ENCODE measurements around the gene NTN1.

NTN1 gene

GRCh38 chr17:9200699-9201359 is 179.5 kb downstream of the NTN1 start:
- peak; percentile 71 for DNase-seq (ENCODE audit: low spot score)
- TF ChIP-seq CTCF (IDR thresholded peaks at IDR 0.05; ENCODE audit: extremely low read depth, missing control alignments) = no peak

DNA sequence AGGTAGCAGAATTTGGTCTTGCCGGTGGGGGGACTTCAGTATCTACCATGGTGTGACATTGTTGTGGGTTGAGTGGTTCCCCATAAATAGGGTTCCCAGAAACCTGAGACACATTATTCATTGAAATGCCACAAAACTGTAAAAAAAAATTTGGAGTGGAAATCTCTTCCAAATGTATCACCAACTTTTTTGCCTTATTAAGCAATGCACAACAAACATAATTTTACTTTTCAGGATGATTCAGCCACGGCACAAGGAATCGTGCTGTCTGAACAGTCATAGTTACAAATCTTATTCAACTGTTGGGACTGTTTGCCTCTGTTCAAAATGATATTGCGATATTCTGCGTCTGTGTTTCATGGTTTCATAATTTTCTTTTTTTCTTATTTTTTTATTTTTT is 181.2 kb downstream of the NTN1 start:
- no peak for DNase-seq (ENCODE audit: low spot score)
- no peak for TF ChIP-seq CTCF (IDR thresholded peaks at IDR 0.05; ENCODE audit: extremely low read depth, missing control alignments)

GRCh38 chr17:9203771-9204425 is 182.6 kb downstream of the NTN1 start:
- DNase-seq (ENCODE audit: low spot score) = no peak
- no peak for TF ChIP-seq CTCF (IDR thresholded peaks at IDR 0.05; ENCODE audit: extremely low read depth, missing control alignments)

GRCh38 chr17:9204637-9205329 is 183.5 kb downstream of the NTN1 start:
- DNase-seq (ENCODE audit: low spot score) = no peak
- TF ChIP-seq CTCF (IDR thresholded peaks at IDR 0.05; ENCODE audit: extremely low read depth, missing control alignments) = no peak

GRCh38 chr17:9205520-9206409 is 184.5 kb downstream of the NTN1 start:
- no peak for DNase-seq (ENCODE audit: low spot score)
- TF ChIP-seq CTCF (IDR thresholded peaks at IDR 0.05; ENCODE audit: extremely low read depth, missing control alignments) = no peak

GRCh38 chr17:9206410-9206703 is 185.0 kb downstream of the NTN1 start:
- no peak for TF ChIP-seq CTCF (IDR thresholded peaks at IDR 0.05; ENCODE audit: extremely low read depth, missing control alignments)
- DNase-seq (ENCODE audit: low spot score) = no peak

Measured in GM20000 (cell line).